Sigmoid colon (tissue), 7 donors: ENCODE data around the gene MRPL36. TPM values are rescaled to one million over a fixed set of nuclear protein-coding genes. Genes with fewer than 3 reads are reported as not detected.

Experiments used
- DNase-seq: peaks from one replicate; pipeline ENCODE4 v3.0.0-alpha.2; 2019
- H3K27ac ChIP-seq, 4 donors: fragments of 200-600 bp; sonication (generic); one replicate each; pipeline ENCODE4 v1.5.1; 2016 to 2019; ENCODE audit warnings: mild to moderate bottlenecking in 1 of 4
- H3K27me3 ChIP-seq, 3 donors: fragments of 200-600 bp; sonication (generic); one replicate each; pipeline ENCODE4 v1.5.1; 2019; ENCODE audit warnings: mild to moderate bottlenecking in 1 of 3
- H3K36me3 ChIP-seq, 4 donors: fragments of 200-600 bp; sonication (generic); one replicate each; pipeline ENCODE4 v1.5.1; 2016 to 2019
- H3K4me1 ChIP-seq, 4 donors: fragments of 200-600 bp; sonication (generic); one replicate each; pipeline ENCODE4 v1.5.1; 2017 to 2019
- H3K4me3 ChIP-seq, 4 donors: fragments of 200-600 bp; sonication (generic); one replicate each; pipeline ENCODE4 v1.5.1; 2017 to 2019; ENCODE audit warnings: mild to moderate bottlenecking in 2 of 4, moderate library complexity in 1 of 4
- H3K9me3 ChIP-seq, 4 donors: fragments of 200-600 bp in 3 of 4; sonication (generic) in 3 of 4; one replicate each; pipeline versions ENCODE4 v1.5.1 to v1.6.1; 2013 to 2019
- EP300 ChIP-seq, 4 donors: sonication (generic); formaldehyde crosslinking; IDR thresholded peaks; one replicate each; pipeline ENCODE4 v1.6.1; 2017; ENCODE audit warnings: antibody characterized with exemption in 4 of 4
- POLR2A ChIP-seq, 2 donors: fragments of 450-650 bp; IDR thresholded peaks; one replicate each; pipeline ENCODE4 v1.6.1; 2016; ENCODE audit warnings: antibody characterized with exemption in 2 of 2, mild to moderate bottlenecking in 2 of 2, moderate library complexity in 2 of 2
- POLR2AphosphoS5 ChIP-seq, 4 donors: sonication (generic); formaldehyde crosslinking; IDR thresholded peaks; one replicate each; pipeline ENCODE4 v1.6.1; 2017; ENCODE audit warnings: antibody characterized with exemption in 4 of 4
- WGBS, 2 donors: extraction: QIAGEN DNeasy Blood & Tissue Kit; methylation state at CpG; one replicate each; pipeline ENCODE4 v1.1.7; 2013; 5-methylcytosine and 5-hydroxymethylcytosine counted together
- intact Hi-C: fragments of 100-400 bp; cut with DNase I; formaldehyde crosslinking; loops from one replicate; pipeline ENCODE4 v1.15.1; 2023
- polyA plus RNA-seq, 3 donors: library from polyadenylated mRNA; stranded (reverse); fragments of 200-250 nt; gene quantifications; one replicate each; pipeline ENCODE4 v1.2.3, GENCODE V29; 2013
- total RNA-seq, 4 donors: library from RNA; depleted of rRNA; stranded (reverse); fragments of >200 nt; gene quantifications; one replicate each; pipeline ENCODE4 v1.1.0, GENCODE V29; 2016
- TF ChIP-seq, protein P1 (sequence below), 4 experiments: fragments of 450-650 bp in 3 of 4; fragments of 200-600 bp in 1 of 4; IDR thresholded peaks; one replicate each; pipeline ENCODE4 v1.5.1; 2016 to 2019; ENCODE audit warnings: antibody characterized with exemption in 4 of 4, mild to moderate bottlenecking in 3 of 4, moderate library complexity in 2 of 4
- donor health status: healthy with polysubstance abuse.
- donor health status: Bipolar disorder and iron deficiency.
- donor health status: healthy.

Gene MRPL36
- total and polyA plus RNA-seq, 7 donors: 32.4 to 77.9 (median 59.4) TPM

DNA sequence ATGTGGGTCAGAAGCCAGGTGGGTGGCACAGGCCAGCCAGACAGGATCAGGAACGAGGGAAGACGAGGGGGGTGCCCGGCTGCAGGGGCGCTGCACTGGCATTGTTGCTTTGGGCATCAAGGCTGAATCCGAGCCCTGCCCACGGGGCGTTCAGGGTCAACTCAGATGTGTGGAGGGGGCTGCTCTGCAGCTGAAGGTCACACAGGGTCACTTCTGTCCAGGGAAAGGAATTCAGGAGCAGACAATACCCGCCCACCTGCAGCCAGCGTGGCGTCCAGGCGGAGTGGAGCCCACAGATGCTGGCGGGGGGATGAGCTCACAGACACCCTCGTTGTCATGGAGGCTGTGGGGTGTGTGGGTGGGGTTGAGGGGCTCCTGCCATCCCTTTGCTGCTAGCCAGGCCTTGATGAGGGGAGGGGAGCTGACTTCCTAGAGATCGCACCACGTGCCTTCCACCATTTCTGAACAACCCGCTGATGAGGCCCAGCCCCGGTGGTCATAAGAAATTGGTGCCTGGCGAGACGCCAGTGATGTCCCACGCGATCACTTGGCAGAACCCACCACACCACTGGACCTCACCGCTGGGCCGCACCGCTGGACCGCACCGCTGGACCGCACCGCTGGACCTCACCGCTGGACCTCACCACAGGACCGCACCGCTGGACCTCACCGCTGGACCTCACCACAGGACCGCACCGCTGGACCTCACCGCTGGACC, 31.2 kb downstream of the MRPL36 start:
- peaks cover 0 to 44% (median 22%) of the 10 kb centered on the region in 3 donors for H3K27me3 ChIP-seq
- H3K36me3 ChIP-seq: no peaks in the 10 kb centered on the region
- intact Hi-C loops: no loop called here
- H3K27ac ChIP-seq: no peak overlapping the region
- no peak for TF ChIP-seq POLR2AphosphoS5 (IDR thresholded peaks at IDR 0.05)
- TF ChIP-seq POLR2A (IDR thresholded peaks at IDR 0.05): no peak
- TF ChIP-seq, protein P1, sequence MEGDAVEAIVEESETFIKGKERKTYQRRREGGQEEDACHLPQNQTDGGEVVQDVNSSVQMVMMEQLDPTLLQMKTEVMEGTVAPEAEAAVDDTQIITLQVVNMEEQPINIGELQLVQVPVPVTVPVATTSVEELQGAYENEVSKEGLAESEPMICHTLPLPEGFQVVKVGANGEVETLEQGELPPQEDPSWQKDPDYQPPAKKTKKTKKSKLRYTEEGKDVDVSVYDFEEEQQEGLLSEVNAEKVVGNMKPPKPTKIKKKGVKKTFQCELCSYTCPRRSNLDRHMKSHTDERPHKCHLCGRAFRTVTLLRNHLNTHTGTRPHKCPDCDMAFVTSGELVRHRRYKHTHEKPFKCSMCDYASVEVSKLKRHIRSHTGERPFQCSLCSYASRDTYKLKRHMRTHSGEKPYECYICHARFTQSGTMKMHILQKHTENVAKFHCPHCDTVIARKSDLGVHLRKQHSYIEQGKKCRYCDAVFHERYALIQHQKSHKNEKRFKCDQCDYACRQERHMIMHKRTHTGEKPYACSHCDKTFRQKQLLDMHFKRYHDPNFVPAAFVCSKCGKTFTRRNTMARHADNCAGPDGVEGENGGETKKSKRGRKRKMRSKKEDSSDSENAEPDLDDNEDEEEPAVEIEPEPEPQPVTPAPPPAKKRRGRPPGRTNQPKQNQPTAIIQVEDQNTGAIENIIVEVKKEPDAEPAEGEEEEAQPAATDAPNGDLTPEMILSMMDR (IDR thresholded peaks at IDR 0.05): no peak
- TF ChIP-seq EP300 (IDR thresholded peaks at IDR 0.05): no peak
- no peaks in the 10 kb centered on the region for H3K9me3 ChIP-seq
- peak; percentile 62 for DNase-seq
- no peak overlapping the region for H3K4me3 ChIP-seq
- no peaks in the 10 kb centered on the region for H3K4me1 ChIP-seq
- WGBS, 2 donors: 89 to 90% methylated on average over 32 to 35 of the region's 35 CpGs

DNA sequence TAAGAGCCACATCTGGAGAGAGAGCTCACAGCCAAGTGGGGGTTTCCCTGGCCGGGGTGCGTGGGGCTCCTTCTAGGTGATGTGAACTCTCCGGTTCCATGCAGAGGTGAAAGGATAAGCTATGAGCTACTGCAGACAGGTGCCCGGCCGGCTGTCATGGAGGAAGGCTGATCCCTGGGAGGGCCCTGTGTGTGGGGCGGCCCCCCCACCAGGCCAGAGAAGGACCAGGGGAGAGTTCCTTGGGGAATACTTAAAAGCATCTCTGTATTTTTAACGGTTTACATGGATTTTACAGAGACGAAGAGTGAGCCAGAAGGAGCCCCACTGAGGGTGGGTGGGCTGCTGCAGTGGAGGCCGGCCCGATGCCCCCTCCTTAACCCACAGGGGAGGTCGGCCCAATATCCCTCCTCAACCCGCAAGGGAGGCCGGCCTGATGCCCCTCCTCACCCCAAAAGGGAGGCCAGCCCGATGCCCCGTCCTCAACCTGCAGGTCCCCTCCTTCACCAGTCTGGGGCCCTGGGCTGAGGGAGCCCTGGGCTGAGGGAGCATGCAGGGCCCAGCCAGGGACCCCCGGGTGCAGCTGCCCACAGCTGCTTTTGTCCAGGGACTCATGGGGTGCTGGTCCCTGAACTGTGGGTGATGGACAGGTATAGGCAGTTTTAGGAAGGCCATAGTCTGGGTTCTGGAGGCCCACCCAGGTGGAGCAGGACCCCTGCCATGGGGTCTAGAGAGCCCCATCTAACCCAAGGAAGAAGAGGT, 31.9 kb downstream of the MRPL36 start:
- intact Hi-C loops: no loop called here
- Histone ChIP-seq H3K9me3 (no peaks in the 10 kb centered on the region), H3K4me1 (no peaks in the 10 kb centered on the region), H3K36me3 (no peaks in the 10 kb centered on the region), H3K4me3 (no peak overlapping the region), H3K27me3 (peaks cover 0 to 50% (median 22%) of the 10 kb centered on the region in 3 donors), H3K27ac (no peak overlapping the region)
- TF ChIP-seq EP300 (IDR thresholded peaks at IDR 0.05) (no peak), POLR2AphosphoS5 (IDR thresholded peaks at IDR 0.05) (no peak), POLR2A (IDR thresholded peaks at IDR 0.05) (no peak)
- TF ChIP-seq, protein P1 (IDR thresholded peaks at IDR 0.05): no peak
- DNase-seq: peak; percentile 52
- WGBS, 2 donors: 77 to 81% methylated on average over 16 of the region's 16 CpGs

DNA sequence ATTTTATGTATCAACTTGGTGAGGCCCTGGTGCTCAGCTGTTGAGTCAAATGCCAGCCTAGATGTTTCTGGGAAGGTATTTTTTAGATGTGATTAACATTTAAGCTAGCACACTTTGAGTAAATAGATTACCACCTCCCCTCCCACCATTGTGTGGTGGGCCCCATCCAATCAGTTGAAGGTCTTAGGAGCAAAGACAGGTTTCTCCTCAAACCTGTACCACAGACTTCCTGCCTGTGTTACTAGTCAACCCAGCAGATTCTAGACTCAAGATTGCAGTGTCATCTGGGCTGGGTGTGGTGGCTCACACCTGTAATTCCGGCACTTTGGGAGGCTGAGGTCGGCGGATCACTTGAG, 33.8 kb downstream of the MRPL36 start:
- H3K4me3 ChIP-seq: no peak overlapping the region
- H3K27me3 ChIP-seq: peaks cover 0 to 57% (median 22%) of the 10 kb centered on the region in 3 donors
- intact Hi-C loops: no loop called here
- H3K4me1 ChIP-seq: no peaks in the 10 kb centered on the region
- no peak for TF ChIP-seq POLR2A (IDR thresholded peaks at IDR 0.05)
- TF ChIP-seq EP300 (IDR thresholded peaks at IDR 0.05): no peak
- TF ChIP-seq POLR2AphosphoS5 (IDR thresholded peaks at IDR 0.05): no peak
- TF ChIP-seq, protein P1 (IDR thresholded peaks at IDR 0.05): no peak
- peak; percentile 13 for DNase-seq
- H3K9me3 ChIP-seq: no peaks in the 10 kb centered on the region
- no peaks in the 10 kb centered on the region for H3K36me3 ChIP-seq
- WGBS, 2 donors: 62 to 86% methylated on average over 3 of the region's 3 CpGs
- no peak overlapping the region for H3K27ac ChIP-seq

DNA sequence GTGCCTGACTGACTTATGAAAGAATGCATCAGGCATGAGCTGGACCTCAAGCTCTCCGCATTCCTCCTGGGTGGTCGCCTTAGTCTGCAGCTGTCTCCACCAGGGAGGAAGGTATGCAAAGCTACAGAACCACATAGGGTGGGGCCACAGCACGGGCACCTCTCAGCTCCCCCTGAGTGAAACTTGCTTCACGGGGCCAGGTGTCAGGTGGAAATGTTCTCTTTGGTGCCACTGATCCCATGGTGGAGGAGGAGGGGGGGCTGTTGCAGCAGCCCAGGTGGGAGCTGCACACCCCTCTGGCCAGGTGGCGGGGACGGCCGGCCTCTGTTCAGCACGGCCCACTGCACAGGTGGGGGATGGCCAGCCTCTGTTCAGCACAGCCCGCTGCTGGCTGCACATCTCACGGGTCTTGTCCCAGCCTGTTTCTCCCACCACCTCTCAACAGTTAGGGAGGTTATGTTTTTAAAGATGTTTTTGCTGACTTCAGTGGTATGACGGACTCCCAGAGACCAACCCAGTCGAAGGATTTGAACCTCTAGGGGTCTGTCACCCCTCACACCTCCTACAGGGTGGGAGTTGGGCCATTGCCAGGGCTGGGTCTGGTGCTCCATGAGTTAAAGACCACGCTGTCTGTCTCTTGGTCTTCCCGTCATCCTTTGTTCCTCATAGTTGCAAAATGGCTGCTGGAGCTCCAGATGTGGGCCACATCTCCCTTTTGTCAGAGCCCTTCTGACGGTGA, 34.3 kb downstream of the MRPL36 start:
- Histone ChIP-seq H3K4me3 (no peak overlapping the region), H3K9me3 (no peaks in the 10 kb centered on the region), H3K36me3 (no peaks in the 10 kb centered on the region), H3K4me1 (no peaks in the 10 kb centered on the region), H3K27ac (no peak overlapping the region), H3K27me3 (peaks cover 0 to 57% (median 22%) of the 10 kb centered on the region in 3 donors)
- intact Hi-C loops: no loop called here
- peak; percentile 29 for DNase-seq
- 78 to 83% methylated on average over 15 of the region's 15 CpGs for WGBS, 2 donors
- TF ChIP-seq POLR2A (IDR thresholded peaks at IDR 0.05) (no peak), POLR2AphosphoS5 (IDR thresholded peaks at IDR 0.05) (no peak), EP300 (IDR thresholded peaks at IDR 0.05) (no peak)
- TF ChIP-seq, protein P1 (IDR thresholded peaks at IDR 0.05): no peak
